NCI-H345 (cell line): ENCODE data around the gene RPL15.
A peak's percentile ranks its signal among the peaks of the same experiment; 100 is the strongest.

Experiments used
- DNase-seq: peaks from one replicate; lab custom pipeline; 2025; lab: John Stamatoyannopoulos, UW

The RPL15 gene

GRCh38 chr3:23931597-23931996, 14.7 kb downstream of the RPL15 start:
- DNase-seq = no peak

GRCh38 chr3:23932571-23932970, 15.6 kb downstream of the RPL15 start:
- no peak for DNase-seq

- DNase-seq = no peak
Observed at GRCh38 chr3:23934253-23934652, 17.3 kb downstream of the RPL15 start.

GRCh38 chr3:23937296-23937695, 20.4 kb downstream of the RPL15 start:
- no peak for DNase-seq

- no peak for DNase-seq
Observed at GRCh38 chr3:23938688-23939087, 21.8 kb downstream of the RPL15 start.

GRCh38 chr3:23940775-23941174, 23.8 kb downstream of the RPL15 start:
- DNase-seq = no peak

GRCh38 chr3:23941440-23941839, 24.5 kb downstream of the RPL15 start:
- DNase-seq = no peak

- no peak for DNase-seq
Observed at GRCh38 chr3:23942546-23942945, 25.6 kb downstream of the RPL15 start.

- no peak for DNase-seq
Observed at GRCh38 chr3:23944007-23944783, 27.3 kb downstream of the RPL15 start.

GRCh38 chr3:23944861-23945662, 28.1 kb downstream of the RPL15 start, which contains the start of gene NR1D2:
Gene NR1D2 (plus strand): TSS chr3:23945286. CDS start chr3:23945579, 293 bp downstream.
- DNase-seq = peak; percentile 72

GRCh38 chr3:23945663-23945912, 28.7 kb downstream of the RPL15 start:
- no peak for DNase-seq

- DNase-seq = peak; percentile 93
Observed at GRCh38 chr3:23945913-23946687, 29.2 kb downstream of the RPL15 start.

GRCh38 chr3:23948761-23949160, 31.8 kb downstream of the RPL15 start:
- DNase-seq = no peak

- no peak for DNase-seq
Observed at GRCh38 chr3:23949784-23950183, 32.9 kb downstream of the RPL15 start.

- DNase-seq = no peak
Observed at GRCh38 chr3:23950293-23950692, 33.4 kb downstream of the RPL15 start.

- no peak for DNase-seq
Observed at GRCh38 chr3:23952646-23953045, 35.7 kb downstream of the RPL15 start.

GRCh38 chr3:23953523-23953922, 36.6 kb downstream of the RPL15 start:
- DNase-seq = no peak

GRCh38 chr3:23954144-23954543, 37.2 kb downstream of the RPL15 start:
- no peak for DNase-seq

- no peak for DNase-seq
Observed at GRCh38 chr3:23956701-23957100, 39.8 kb downstream of the RPL15 start.

GRCh38 chr3:23959135-23959900, 42.4 kb downstream of the RPL15 start:
- no peak for DNase-seq

GRCh38 chr3:23960649-23961048, 43.7 kb downstream of the RPL15 start:
- no peak for DNase-seq

GRCh38 chr3:23961066-23961465, 44.1 kb downstream of the RPL15 start:
- no peak for DNase-seq
